Activated T-helper 1 cell treated with Interleukin-2 at 50 U/mL for 16 hours (primary cell): ENCODE data around the gene BOLA2B.

Experiments used
- DNase-seq: peaks from one replicate; pipeline ENCODE4 v3.0.0-alpha.2; 2020; ENCODE audit warnings: low read depth

The BOLA2B gene

DNA sequence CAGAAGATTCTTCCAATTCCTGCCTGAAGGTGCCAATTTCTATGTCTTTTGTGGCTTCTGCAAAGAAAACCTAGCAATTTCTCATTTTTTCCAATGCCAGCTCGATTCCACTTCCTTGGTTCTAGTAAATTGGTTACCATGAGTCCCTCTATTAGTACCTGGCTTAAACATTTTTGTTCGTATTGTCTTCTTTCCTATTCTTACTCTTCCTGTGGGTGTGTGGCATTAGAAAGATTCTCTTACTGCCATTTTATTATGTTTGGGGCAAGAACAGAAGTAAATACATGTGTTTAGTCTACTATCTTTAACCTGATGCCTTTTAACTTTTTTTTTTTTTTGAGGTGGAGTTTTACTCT, 50.1 kb downstream of the BOLA2B start:
- no peak for DNase-seq
